WTC11 (cell line): ENCODE results near the gene STXBP1. TPM values are rescaled to one million over a fixed set of nuclear protein-coding genes. Genes with fewer than 3 reads are reported as not detected.

Experiments used
- ATAC-seq: fragments of 200-7000 bp; cut with Tn5 transposase; 2 replicates; pipeline ENCODE4 v1.10.0; 2021; ENCODE audit warnings: mild to moderate bottlenecking, moderate library complexity
- CTCF ChIA-PET: fragments of 300-600 bp; sonication (Branson Sonifier 250); formaldehyde crosslinking; loops from one replicate; lab custom pipeline; 2021; ENCODE audit warnings: antibody characterized with exemption; lab: Charles Lee
- POLR2A ChIA-PET: fragments of 350-600 bp; sonication (Branson Sonifier 250); formaldehyde crosslinking; loops from one replicate; lab custom pipeline; 2021; ENCODE audit warnings: antibody characterized with exemption; lab: Charles Lee
- DNase-seq: peaks from one replicate; pipeline ENCODE4 v3.0.0; 2021; ENCODE audit warnings: low spot score
- H3K27ac Mint-ChIP-seq: 2 replicates; pipeline ENCODE4 v1.8.0; 2021; ENCODE audit warnings: mixed read lengths
- H3K27me3 Mint-ChIP-seq: 2 replicates; pipeline ENCODE4 v1.8.0; 2021; ENCODE audit warnings: low read depth, mild to moderate bottlenecking, moderate library complexity, mixed read lengths
- H3K36me3 Mint-ChIP-seq: 2 replicates; pipeline ENCODE4 v1.8.0; 2021; ENCODE audit warnings: mixed read lengths
- H3K4me1 Mint-ChIP-seq: 2 replicates; pipeline ENCODE4 v1.8.0; 2022; ENCODE audit warnings: mixed read lengths
- H3K4me3 Mint-ChIP-seq: 2 replicates; pipeline ENCODE4 v1.8.0; 2021; ENCODE audit warnings: mild to moderate bottlenecking, moderate library complexity, mixed read lengths
- H3K9me3 Mint-ChIP-seq: 2 replicates; pipeline ENCODE4 v1.8.0; 2021; ENCODE audit warnings: mixed read lengths
- AFF4 ChIP-seq: sonication (generic); formaldehyde crosslinking; IDR thresholded peaks from 2 replicates; pipeline ENCODE4 v1.8.1; 2023; ENCODE audit warnings: mild to moderate bottlenecking, missing genetic modification reagents, borderline replicate concordance
- CTCF ChIP-seq: fragments of 200-600 bp; IDR thresholded peaks from 2 replicates; pipeline ENCODE4 v1.8.0; 2022; ENCODE audit warnings: antibody characterized with exemption
- E2F5 ChIP-seq: sonication (generic); formaldehyde crosslinking; IDR thresholded peaks from 2 replicates; pipeline ENCODE4 v1.8.1; 2022; ENCODE audit warnings: mild to moderate bottlenecking, moderate library complexity, missing genetic modification reagents
- FOXP1 ChIP-seq: sonication (generic); formaldehyde crosslinking; IDR thresholded peaks from 2 replicates; pipeline ENCODE4 v1.8.0; 2022; ENCODE audit warnings: missing genetic modification reagents, mild to moderate bottlenecking, moderate library complexity, borderline replicate concordance
- FOXP4 ChIP-seq: sonication (generic); formaldehyde crosslinking; IDR thresholded peaks from 2 replicates; pipeline ENCODE4 v1.8.0; 2022; ENCODE audit warnings: mild to moderate bottlenecking, missing genetic modification reagents
- NFE2L1 ChIP-seq: sonication (generic); formaldehyde crosslinking; IDR thresholded peaks from 2 replicates; pipeline ENCODE4 v1.8.1; 2023; ENCODE audit warnings: missing genetic modification reagents
- OVOL2 ChIP-seq: fragments of 250-450 bp; sonication (Bioruptor Pico); IDR thresholded peaks from 2 replicates; pipeline ENCODE4 v1.9.0; 2021; ENCODE audit warnings: mild to moderate bottlenecking, borderline replicate concordance
- RORB ChIP-seq: fragments of 250-450 bp; sonication (Bioruptor Pico); IDR thresholded peaks from 2 replicates; pipeline ENCODE4 v1.9.0; 2021; ENCODE audit warnings: mild to moderate bottlenecking
- SMAD4 ChIP-seq: sonication (generic); formaldehyde crosslinking; IDR thresholded peaks from 2 replicates; pipeline ENCODE4 v1.8.0; 2022; ENCODE audit warnings: mild to moderate bottlenecking, missing genetic modification reagents
- STAT6 ChIP-seq: sonication (generic); formaldehyde crosslinking; conservative IDR thresholded peaks from 2 replicates; pipeline ENCODE4 v1.8.1; 2023; ENCODE audit warnings: mild to moderate bottlenecking, low read depth, missing genetic modification reagents, moderate library complexity
- ZBTB43 ChIP-seq: sonication (generic); formaldehyde crosslinking; IDR thresholded peaks from 2 replicates; pipeline ENCODE4 v1.8.1; 2023; ENCODE audit warnings: mild to moderate bottlenecking, missing genetic modification reagents
- ZNF121 ChIP-seq: sonication (generic); formaldehyde crosslinking; IDR thresholded peaks from 2 replicates; pipeline ENCODE4 v1.8.0; 2023; ENCODE audit warnings: missing genetic modification reagents
- ZNF425 ChIP-seq: fragments of 250-450 bp; sonication (Bioruptor Pico); conservative IDR thresholded peaks from 2 replicates; pipeline ENCODE4 v1.9.0; 2021; ENCODE audit warnings: mild to moderate bottlenecking
- ZNF512 ChIP-seq: sonication (generic); formaldehyde crosslinking; IDR thresholded peaks from 2 replicates; pipeline ENCODE4 v1.8.1; 2022; ENCODE audit warnings: missing genetic modification reagents, borderline replicate concordance
- ZNF671 ChIP-seq: fragments of 250-450 bp; sonication (Bioruptor Pico); IDR thresholded peaks from 2 replicates; pipeline ENCODE4 v1.8.0; 2021; ENCODE audit warnings: mild to moderate bottlenecking
- ZSCAN18 ChIP-seq: fragments of 250-450 bp; sonication (Bioruptor Pico); IDR thresholded peaks from 2 replicates; pipeline ENCODE4 v2.1.2; 2022; ENCODE audit warnings: mild to moderate bottlenecking, moderate library complexity
- total RNA-seq: library from RNA; stranded (reverse); gene quantifications from 3 replicates; pipeline ENCODE4 v1.2.3, GENCODE V29; 2021
- TF ChIP-seq, protein P1 (sequence below): fragments of 250-450 bp; sonication (Bioruptor Pico); IDR thresholded peaks from 2 replicates; pipeline ENCODE4 v1.9.0; 2021; ENCODE audit warnings: moderate library complexity, mild to moderate bottlenecking, inconsistent platforms, borderline replicate concordance

Gene STXBP1
- total RNA-seq, 1 experiment from 2014 or later = 37.1 TPM

DNA sequence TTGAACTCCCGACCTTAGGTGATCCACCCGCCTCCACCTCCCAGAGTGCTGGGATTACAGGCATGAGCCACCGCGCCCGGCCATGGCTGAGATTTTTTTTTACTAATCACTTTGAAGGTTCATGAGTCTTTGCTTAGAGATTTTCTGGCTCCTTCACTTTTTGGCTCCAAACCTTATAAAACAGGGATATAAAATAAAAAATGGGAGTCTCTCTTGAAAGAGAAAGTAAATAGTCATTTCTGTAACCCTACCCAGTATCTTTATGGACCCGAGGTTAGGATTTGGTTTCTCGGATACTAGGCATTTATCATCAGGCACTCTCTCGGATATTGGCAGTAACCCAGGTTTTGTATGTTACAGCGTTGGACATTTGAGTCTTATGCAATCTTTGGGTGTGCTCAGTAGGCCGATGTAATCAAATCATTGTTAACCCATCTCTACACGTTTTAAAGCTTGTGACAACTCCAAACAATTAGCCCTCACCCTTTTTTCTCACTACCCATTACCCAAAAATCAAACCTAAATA lies 25.3 kb downstream of the STXBP1 start:
- Mint-ChIP-seq H3K27me3 (no peaks in the 10 kb centered on the region), H3K4me3 (no peak overlapping the region), H3K9me3 (no peaks in the 10 kb centered on the region), H3K27ac (no peak overlapping the region), H3K36me3 (no peaks in the 10 kb centered on the region), H3K4me1 (peaks cover 29% of the 10 kb centered on the region)
- TF ChIP-seq CTCF (no peak), ZNF425 (no peak), ZSCAN18 (no peak), AFF4 (CRISPR knock-in tag) (no peak), FOXP1 (CRISPR knock-in tag) (no peak), ZNF671 (no peak), ZNF512 (CRISPR knock-in tag) (no peak), OVOL2 (CRISPR knock-in tag) (no peak), ZNF121 (no peak), SMAD4 (CRISPR knock-in tag) (no peak), STAT6 (CRISPR knock-in tag) (no peak), ZBTB43 (CRISPR knock-in tag) (no peak), FOXP4 (CRISPR knock-in tag) (no peak), RORB (CRISPR knock-in tag) (no peak), E2F5 (no peak), NFE2L1 (CRISPR knock-in tag) (no peak)
- TF ChIP-seq, protein P1, sequence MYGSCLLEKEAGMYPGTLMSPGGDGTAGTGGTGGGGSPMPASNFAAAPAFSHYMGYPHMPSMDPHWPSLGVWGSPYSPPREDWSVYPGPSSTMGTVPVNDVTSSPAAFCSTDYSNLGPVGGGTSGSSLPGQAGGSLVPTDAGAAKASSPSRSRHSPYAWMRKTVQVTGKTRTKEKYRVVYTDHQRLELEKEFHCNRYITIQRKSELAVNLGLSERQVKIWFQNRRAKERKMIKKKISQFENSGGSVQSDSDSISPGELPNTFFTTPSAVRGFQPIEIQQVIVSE = no peak
- DNase-seq = no peak
- no peak for ATAC-seq
- CTCF ChIA-PET = interaction anchor here (0.8 kb wide), 1 partner anchor 24 kb away, joined by 3 read pairs; no protein-coding TSS in a partner anchor
- POLR2A ChIA-PET = no interaction called here
